ENCODE data around the gene CIT. TPM values are rescaled to one million over a fixed set of nuclear protein-coding genes. Genes with fewer than 3 reads are reported as not detected.
A peak's percentile ranks its signal among the peaks of the same experiment; 100 is the strongest.

Gene CIT
- total RNA-seq, 2 donors from 2014 or later: 0.33 to 1.3 TPM

GRCh38 chr12:119838826-119839600, 38.1 kb downstream of the CIT start:
- H3K4me3 ChIP-seq: no peak overlapping the region
- H3K9me3 ChIP-seq: no peaks in the 10 kb centered on the region
- no peaks in the 10 kb centered on the region for H3K4me1 ChIP-seq
- H3K36me3 ChIP-seq (replicated peaks in 1 of 2; ENCODE audit: insufficient read depth in 1 of 2, low read depth in 2 of 2): no peaks in the 10 kb centered on the region
- DNase-seq (no peak), ATAC-seq (no peak)
- WGBS, 2 donors: 94 to 95% methylated on average over 14 of the region's 14 CpGs
- no peaks in the 10 kb centered on the region for H3K27me3 ChIP-seq
- intact Hi-C loops (cut with DNase I): no loop called here
- H3K27ac ChIP-seq: no peak overlapping the region
- TF ChIP-seq CTCF (IDR thresholded peaks at IDR 0.05) (no peak), POLR2A (IDR thresholded peaks at IDR 0.05) (no peak)

- H3K4me3 ChIP-seq: no peak overlapping the region
- TF ChIP-seq CTCF (IDR thresholded peaks at IDR 0.05) (no peak), POLR2A (IDR thresholded peaks at IDR 0.05) (no peak)
- H3K36me3 ChIP-seq (replicated peaks in 1 of 2; ENCODE audit: insufficient read depth in 1 of 2, low read depth in 2 of 2): no peaks in the 10 kb centered on the region
- H3K27me3 ChIP-seq: no peaks in the 10 kb centered on the region
- H3K4me1 ChIP-seq: no peaks in the 10 kb centered on the region
- intact Hi-C loops (cut with DNase I): no loop called here
- H3K27ac ChIP-seq: no peak overlapping the region
- DNase-seq (no peak), ATAC-seq (no peak)
- H3K9me3 ChIP-seq: no peaks in the 10 kb centered on the region
- WGBS, 2 donors: 60 to 63% methylated on average over 1 of the region's 1 CpG
Observed at GRCh38 chr12:119836781-119837180, 40.3 kb downstream of the CIT start.

GRCh38 chr12:119835068-119835467, 42.1 kb downstream of the CIT start:
- WGBS, 2 donors: 86 to 92% methylated on average over 2 of the region's 2 CpGs
- peak in 1 of 4 donors; percentile 5 for DNase-seq
- Histone ChIP-seq H3K27ac (no peak overlapping the region), H3K9me3 (no peaks in the 10 kb centered on the region), H3K4me1 (peaks cover 6% of the 10 kb centered on the region), H3K36me3 (replicated peaks in 1 of 2; ENCODE audit: insufficient read depth in 1 of 2, low read depth in 2 of 2) (no peaks in the 10 kb centered on the region), H3K4me3 (no peak overlapping the region), H3K27me3 (no peaks in the 10 kb centered on the region)
- TF ChIP-seq CTCF (IDR thresholded peaks at IDR 0.05): no peak
- TF ChIP-seq POLR2A (IDR thresholded peaks at IDR 0.05): no peak
- intact Hi-C loops (cut with DNase I): no loop called here
- no peak for ATAC-seq

- ATAC-seq: no peak
- intact Hi-C loops (cut with DNase I): no loop called here
- H3K4me3 ChIP-seq: no peak overlapping the region
Observed at GRCh38 chr12:119829439-119829838, 47.7 kb downstream of the CIT start.

More at GRCh38 chr12:119829439-119829838, 47.7 kb downstream of the CIT start:
- Histone ChIP-seq H3K36me3 (replicated peaks in 1 of 2; ENCODE audit: insufficient read depth in 1 of 2, low read depth in 2 of 2) (no peaks in the 10 kb centered on the region), H3K9me3 (no peaks in the 10 kb centered on the region), H3K4me1 (peaks cover 8% of the 10 kb centered on the region), H3K27me3 (no peaks in the 10 kb centered on the region), H3K27ac (no peak overlapping the region)
- TF ChIP-seq CTCF (IDR thresholded peaks at IDR 0.05) (no peak), POLR2A (IDR thresholded peaks at IDR 0.05) (no peak)
- no peak for DNase-seq
- 48 to 59% methylated on average over 1 of the region's 1 CpG for WGBS, 2 donors

All from body of pancreas (tissue), 4 donors.